ENCODE data around the gene NSRP1. TPM values are rescaled to one million over a fixed set of nuclear protein-coding genes. Genes with fewer than 3 reads are reported as not detected.

NSRP1 gene
- total and polyA plus RNA-seq, 2 of the 8 experiments (the other 6 are each of a cell fraction or from before 2014, with no cell fraction given): 6.1 to 22.4 TPM

GRCh38 chr17:30074730-30075129 lies 41.9 kb upstream of the NSRP1 start (continued):
- TF ChIP-seq ATF3 (IDR thresholded peaks at IDR 0.05; ENCODE audit: insufficient read depth, low read depth, low read length): no peak
- TF ChIP-seq PHF8 (conservative IDR thresholded peaks at IDR 0.05; ENCODE audit: low read depth, low read length): no peak
- no peak for TF ChIP-seq ASH2L (IDR thresholded peaks at IDR 0.05; ENCODE audit: low read length)
